ENCODE measurements around the gene CFB. TPM values are rescaled to one million over a fixed set of nuclear protein-coding genes. Genes with fewer than 3 reads are reported as not detected.

The CFB gene
- total and polyA plus RNA-seq, 2 of the 13 experiments (the other 11 are each of a cell fraction or from before 2014, with no cell fraction given) = 171 to 513 TPM

GRCh38 chr6:31958741-31959739 lies 13.1 kb downstream of the CFB start, which contains the start of the genes NELFE and SKIC2 (continued):
- TF ChIP-seq, protein P1, sequence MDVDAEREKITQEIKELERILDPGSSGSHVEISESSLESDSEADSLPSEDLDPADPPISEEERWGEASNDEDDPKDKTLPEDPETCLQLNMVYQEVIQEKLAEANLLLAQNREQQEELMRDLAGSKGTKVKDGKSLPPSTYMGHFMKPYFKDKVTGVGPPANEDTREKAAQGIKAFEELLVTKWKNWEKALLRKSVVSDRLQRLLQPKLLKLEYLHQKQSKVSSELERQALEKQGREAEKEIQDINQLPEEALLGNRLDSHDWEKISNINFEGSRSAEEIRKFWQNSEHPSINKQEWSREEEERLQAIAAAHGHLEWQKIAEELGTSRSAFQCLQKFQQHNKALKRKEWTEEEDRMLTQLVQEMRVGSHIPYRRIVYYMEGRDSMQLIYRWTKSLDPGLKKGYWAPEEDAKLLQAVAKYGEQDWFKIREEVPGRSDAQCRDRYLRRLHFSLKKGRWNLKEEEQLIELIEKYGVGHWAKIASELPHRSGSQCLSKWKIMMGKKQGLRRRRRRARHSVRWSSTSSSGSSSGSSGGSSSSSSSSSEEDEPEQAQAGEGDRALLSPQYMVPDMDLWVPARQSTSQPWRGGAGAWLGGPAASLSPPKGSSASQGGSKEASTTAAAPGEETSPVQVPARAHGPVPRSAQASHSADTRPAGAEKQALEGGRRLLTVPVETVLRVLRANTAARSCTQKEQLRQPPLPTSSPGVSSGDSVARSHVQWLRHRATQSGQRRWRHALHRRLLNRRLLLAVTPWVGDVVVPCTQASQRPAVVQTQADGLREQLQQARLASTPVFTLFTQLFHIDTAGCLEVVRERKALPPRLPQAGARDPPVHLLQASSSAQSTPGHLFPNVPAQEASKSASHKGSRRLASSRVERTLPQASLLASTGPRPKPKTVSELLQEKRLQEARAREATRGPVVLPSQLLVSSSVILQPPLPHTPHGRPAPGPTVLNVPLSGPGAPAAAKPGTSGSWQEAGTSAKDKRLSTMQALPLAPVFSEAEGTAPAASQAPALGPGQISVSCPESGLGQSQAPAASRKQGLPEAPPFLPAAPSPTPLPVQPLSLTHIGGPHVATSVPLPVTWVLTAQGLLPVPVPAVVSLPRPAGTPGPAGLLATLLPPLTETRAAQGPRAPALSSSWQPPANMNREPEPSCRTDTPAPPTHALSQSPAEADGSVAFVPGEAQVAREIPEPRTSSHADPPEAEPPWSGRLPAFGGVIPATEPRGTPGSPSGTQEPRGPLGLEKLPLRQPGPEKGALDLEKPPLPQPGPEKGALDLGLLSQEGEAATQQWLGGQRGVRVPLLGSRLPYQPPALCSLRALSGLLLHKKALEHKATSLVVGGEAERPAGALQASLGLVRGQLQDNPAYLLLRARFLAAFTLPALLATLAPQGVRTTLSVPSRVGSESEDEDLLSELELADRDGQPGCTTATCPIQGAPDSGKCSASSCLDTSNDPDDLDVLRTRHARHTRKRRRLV (CRISPR knock-in tag; IDR thresholded peaks at IDR 0.05) = 0 out of 2 replicates have a peak, but pooled peaks have one; percentile 61
- TF ChIP-seq, protein P2, sequence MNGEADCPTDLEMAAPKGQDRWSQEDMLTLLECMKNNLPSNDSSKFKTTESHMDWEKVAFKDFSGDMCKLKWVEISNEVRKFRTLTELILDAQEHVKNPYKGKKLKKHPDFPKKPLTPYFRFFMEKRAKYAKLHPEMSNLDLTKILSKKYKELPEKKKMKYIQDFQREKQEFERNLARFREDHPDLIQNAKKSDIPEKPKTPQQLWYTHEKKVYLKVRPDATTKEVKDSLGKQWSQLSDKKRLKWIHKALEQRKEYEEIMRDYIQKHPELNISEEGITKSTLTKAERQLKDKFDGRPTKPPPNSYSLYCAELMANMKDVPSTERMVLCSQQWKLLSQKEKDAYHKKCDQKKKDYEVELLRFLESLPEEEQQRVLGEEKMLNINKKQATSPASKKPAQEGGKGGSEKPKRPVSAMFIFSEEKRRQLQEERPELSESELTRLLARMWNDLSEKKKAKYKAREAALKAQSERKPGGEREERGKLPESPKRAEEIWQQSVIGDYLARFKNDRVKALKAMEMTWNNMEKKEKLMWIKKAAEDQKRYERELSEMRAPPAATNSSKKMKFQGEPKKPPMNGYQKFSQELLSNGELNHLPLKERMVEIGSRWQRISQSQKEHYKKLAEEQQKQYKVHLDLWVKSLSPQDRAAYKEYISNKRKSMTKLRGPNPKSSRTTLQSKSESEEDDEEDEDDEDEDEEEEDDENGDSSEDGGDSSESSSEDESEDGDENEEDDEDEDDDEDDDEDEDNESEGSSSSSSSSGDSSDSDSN (CRISPR knock-in tag; IDR thresholded peaks at IDR 0.05) = peak; percentile 70; the same call in 1 of the 2 replicates
- TF ChIP-seq ZNF235 (CRISPR knock-in tag; IDR thresholded peaks at IDR 0.05; ENCODE audit: borderline replicate concordance) (no peak), MED1 (CRISPR knock-in tag; IDR thresholded peaks at IDR 0.05) (peak; percentile 90), LRRFIP1 (CRISPR knock-in tag; conservative IDR thresholded peaks at IDR 0.05) (no peak), ZNF83 (CRISPR knock-in tag; IDR thresholded peaks at IDR 0.05; ENCODE audit: borderline replicate concordance) (no peak), ZBTB21 (CRISPR knock-in tag; IDR thresholded peaks at IDR 0.05) (peak; percentile 96), ZNF766 (CRISPR knock-in tag; IDR thresholded peaks at IDR 0.05; ENCODE audit: borderline replicate concordance) (peak; percentile 76; the same call in 1 of the 2 replicates), ARHGAP35 (CRISPR knock-in tag; IDR thresholded peaks at IDR 0.05; ENCODE audit: borderline replicate concordance) (peak; percentile 64; the same call in 1 of the 2 replicates), ZNF792 (CRISPR knock-in tag; IDR thresholded peaks at IDR 0.05) (peak; percentile 96), ZEB1 (IDR thresholded peaks at IDR 0.05; ENCODE audit: insufficient replicate concordance, low read depth) (peak; percentile 80)
- TF ChIP-seq, protein P3, sequence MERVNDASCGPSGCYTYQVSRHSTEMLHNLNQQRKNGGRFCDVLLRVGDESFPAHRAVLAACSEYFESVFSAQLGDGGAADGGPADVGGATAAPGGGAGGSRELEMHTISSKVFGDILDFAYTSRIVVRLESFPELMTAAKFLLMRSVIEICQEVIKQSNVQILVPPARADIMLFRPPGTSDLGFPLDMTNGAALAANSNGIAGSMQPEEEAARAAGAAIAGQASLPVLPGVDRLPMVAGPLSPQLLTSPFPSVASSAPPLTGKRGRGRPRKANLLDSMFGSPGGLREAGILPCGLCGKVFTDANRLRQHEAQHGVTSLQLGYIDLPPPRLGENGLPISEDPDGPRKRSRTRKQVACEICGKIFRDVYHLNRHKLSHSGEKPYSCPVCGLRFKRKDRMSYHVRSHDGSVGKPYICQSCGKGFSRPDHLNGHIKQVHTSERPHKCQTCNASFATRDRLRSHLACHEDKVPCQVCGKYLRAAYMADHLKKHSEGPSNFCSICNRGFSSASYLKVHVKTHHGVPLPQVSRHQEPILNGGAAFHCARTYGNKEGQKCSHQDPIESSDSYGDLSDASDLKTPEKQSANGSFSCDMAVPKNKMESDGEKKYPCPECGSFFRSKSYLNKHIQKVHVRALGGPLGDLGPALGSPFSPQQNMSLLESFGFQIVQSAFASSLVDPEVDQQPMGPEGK (CRISPR knock-in tag; IDR thresholded peaks at IDR 0.05) = peak; percentile 98
- TF ChIP-seq, protein P4, sequence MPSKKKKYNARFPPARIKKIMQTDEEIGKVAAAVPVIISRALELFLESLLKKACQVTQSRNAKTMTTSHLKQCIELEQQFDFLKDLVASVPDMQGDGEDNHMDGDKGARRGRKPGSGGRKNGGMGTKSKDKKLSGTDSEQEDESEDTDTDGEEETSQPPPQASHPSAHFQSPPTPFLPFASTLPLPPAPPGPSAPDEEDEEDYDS (CRISPR knock-in tag; IDR thresholded peaks at IDR 0.05) = peak; percentile 96
